ENCODE measurements around the gene GMDS.

Gene GMDS

GRCh38 chr6:2182251-2182650 is 63.2 kb downstream of the GMDS start:
- H3K9me3 ChIP-seq (ENCODE audit: control extremely low read depth in 1 of 5, control insufficient read depth in 4 of 5, insufficient read depth in 2 of 5, low read depth in 1 of 5, low read length in 4 of 5): peaks cover 0 to 11% (median 2%) of the 10 kb centered on the region in 5 experiments
- POLR2A ChIA-PET: no interaction called here
- CTCF ChIA-PET: interaction anchor here (0.7 to 2.6 kb wide), 4 partner anchors 10 to 289 kb away, joined by 3 to 9 read pairs (median 3); no protein-coding TSS in a partner anchor
- no peaks in the 10 kb centered on the region for H3K27me3 ChIP-seq (replicated peaks in 2 of 5; ENCODE audit: control insufficient read depth in 4 of 5, insufficient read depth in 5 of 5, low read length in 4 of 5)
- no peak for DNase-seq
- H3K4me3 ChIP-seq (ENCODE audit: control insufficient read depth in 1 of 7, extremely low read depth in 1 of 7, insufficient read depth in 4 of 7, low read depth in 2 of 7, low read length in 6 of 7): no peak overlapping the region
- peaks cover 0 to 17% (median 6%) of the 10 kb centered on the region in 4 experiments for H3K4me1 ChIP-seq (ENCODE audit: control extremely low read depth in 1 of 4, control insufficient read depth in 4 of 4, insufficient read depth in 4 of 4, low read length in 3 of 4)
- WGBS (ENCODE audit: insufficient coverage): no CpG with 5 or more reads among the region's 1 CpG
- no peak overlapping the region for H3K27ac ChIP-seq (ENCODE audit: insufficient read depth in 1 of 2, low read depth in 1 of 2, low read length in 2 of 2, poor library complexity in 1 of 2, severe bottlenecking in 2 of 2)
- H3K36me3 ChIP-seq (ENCODE audit: control insufficient read depth in 4 of 4, insufficient read depth in 4 of 4, low read length in 3 of 4): no peaks in the 10 kb centered on the region

DNA sequence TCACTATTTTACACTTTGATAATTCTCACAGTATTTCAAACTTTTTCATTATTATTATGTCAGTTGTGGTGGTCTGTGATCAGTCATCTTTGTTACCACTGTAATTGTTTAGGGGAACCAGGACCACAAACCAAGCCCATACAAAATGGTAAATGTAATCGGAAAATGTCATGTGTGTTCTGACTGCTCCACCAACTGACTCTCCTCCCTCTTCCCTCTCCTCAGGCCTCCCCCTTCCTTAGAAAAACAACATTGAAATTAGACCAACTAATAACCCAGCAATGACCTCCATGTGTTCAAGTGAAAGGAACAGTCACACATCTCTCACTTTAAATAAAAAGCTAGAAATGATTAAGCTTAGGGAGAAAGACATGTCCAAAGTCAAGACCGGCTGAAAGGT is 63.8 kb downstream of the GMDS start:
- DNase-seq: no peak
- H3K4me3 ChIP-seq (ENCODE audit: control insufficient read depth in 1 of 7, extremely low read depth in 1 of 7, insufficient read depth in 4 of 7, low read depth in 2 of 7, low read length in 6 of 7): no peak overlapping the region
- ChIA-PET CTCF (interaction anchor here (0.9 to 2.6 kb wide), 3 partner anchors 10 to 74 kb away, joined by 3 to 9 read pairs (median 3); no protein-coding TSS in a partner anchor), POLR2A (no interaction called here)
- peaks cover 0 to 11% (median 2%) of the 10 kb centered on the region in 5 experiments for H3K9me3 ChIP-seq (ENCODE audit: control extremely low read depth in 1 of 5, control insufficient read depth in 4 of 5, insufficient read depth in 2 of 5, low read depth in 1 of 5, low read length in 4 of 5)
- H3K27ac ChIP-seq (ENCODE audit: insufficient read depth in 1 of 2, low read depth in 1 of 2, low read length in 2 of 2, poor library complexity in 1 of 2, severe bottlenecking in 2 of 2): no peak overlapping the region
- H3K4me1 ChIP-seq (ENCODE audit: control extremely low read depth in 1 of 4, control insufficient read depth in 4 of 4, insufficient read depth in 4 of 4, low read length in 3 of 4): peaks cover 0 to 20% (median 7%) of the 10 kb centered on the region in 4 experiments
- no peaks in the 10 kb centered on the region for H3K36me3 ChIP-seq (ENCODE audit: control insufficient read depth in 4 of 4, insufficient read depth in 4 of 4, low read length in 3 of 4)
- WGBS (ENCODE audit: insufficient coverage): 100% methylated on average over 1 of the region's 2 CpGs
- H3K27me3 ChIP-seq (replicated peaks in 2 of 5; ENCODE audit: control insufficient read depth in 4 of 5, insufficient read depth in 5 of 5, low read length in 4 of 5): no peaks in the 10 kb centered on the region

GRCh38 chr6:2179950-2180349 is 65.5 kb downstream of the GMDS start:
- ChIA-PET POLR2A (no interaction called here), CTCF (interaction anchor here (2.6 kb wide), 1 partner anchor 12 kb away, joined by 9 read pairs; no protein-coding TSS in a partner anchor)
- no peak overlapping the region for H3K4me3 ChIP-seq (ENCODE audit: control insufficient read depth in 1 of 7, extremely low read depth in 1 of 7, insufficient read depth in 4 of 7, low read depth in 2 of 7, low read length in 6 of 7)
- no peaks in the 10 kb centered on the region for H3K36me3 ChIP-seq (ENCODE audit: control insufficient read depth in 4 of 4, insufficient read depth in 4 of 4, low read length in 3 of 4)
- H3K27me3 ChIP-seq (replicated peaks in 2 of 5; ENCODE audit: control insufficient read depth in 4 of 5, insufficient read depth in 5 of 5, low read length in 4 of 5): no peaks in the 10 kb centered on the region
- H3K4me1 ChIP-seq (ENCODE audit: control extremely low read depth in 1 of 4, control insufficient read depth in 4 of 4, insufficient read depth in 4 of 4, low read length in 3 of 4): peaks cover 2 to 34% (median 11%) of the 10 kb centered on the region in 4 experiments
- peaks cover 0 to 11% (median 2%) of the 10 kb centered on the region in 5 experiments for H3K9me3 ChIP-seq (ENCODE audit: control extremely low read depth in 1 of 5, control insufficient read depth in 4 of 5, insufficient read depth in 2 of 5, low read depth in 1 of 5, low read length in 4 of 5)
- no peak overlapping the region for H3K27ac ChIP-seq (ENCODE audit: insufficient read depth in 1 of 2, low read depth in 1 of 2, low read length in 2 of 2, poor library complexity in 1 of 2, severe bottlenecking in 2 of 2)
- no peak for DNase-seq

GRCh38 chr6:2179241-2179640 is 66.2 kb downstream of the GMDS start:
- CTCF ChIA-PET: interaction anchor here (1.1 kb wide), 1 partner anchor 56 kb away, joined by 3 read pairs; no protein-coding TSS in a partner anchor
- WGBS (ENCODE audit: insufficient coverage): no CpG with 5 or more reads among the region's 1 CpG
- Histone ChIP-seq H3K36me3 (ENCODE audit: control insufficient read depth in 4 of 4, insufficient read depth in 4 of 4, low read length in 3 of 4) (no peaks in the 10 kb centered on the region), H3K27ac (ENCODE audit: insufficient read depth in 1 of 2, low read depth in 1 of 2, low read length in 2 of 2, poor library complexity in 1 of 2, severe bottlenecking in 2 of 2) (no peak overlapping the region), H3K4me1 (ENCODE audit: control extremely low read depth in 1 of 4, control insufficient read depth in 4 of 4, insufficient read depth in 4 of 4, low read length in 3 of 4) (peaks cover 2 to 36% (median 14%) of the 10 kb centered on the region in 4 experiments), H3K4me3 (ENCODE audit: control insufficient read depth in 1 of 7, extremely low read depth in 1 of 7, insufficient read depth in 4 of 7, low read depth in 2 of 7, low read length in 6 of 7) (no peak overlapping the region), H3K27me3 (replicated peaks in 2 of 5; ENCODE audit: control insufficient read depth in 4 of 5, insufficient read depth in 5 of 5, low read length in 4 of 5) (no peaks in the 10 kb centered on the region), H3K9me3 (ENCODE audit: control extremely low read depth in 1 of 5, control insufficient read depth in 4 of 5, insufficient read depth in 2 of 5, low read depth in 1 of 5, low read length in 4 of 5) (peaks cover 0 to 11% (median 2%) of the 10 kb centered on the region in 5 experiments)
- POLR2A ChIA-PET: no interaction called here
- peak; percentile 17 to 92 (median 80) for DNase-seq

DNA sequence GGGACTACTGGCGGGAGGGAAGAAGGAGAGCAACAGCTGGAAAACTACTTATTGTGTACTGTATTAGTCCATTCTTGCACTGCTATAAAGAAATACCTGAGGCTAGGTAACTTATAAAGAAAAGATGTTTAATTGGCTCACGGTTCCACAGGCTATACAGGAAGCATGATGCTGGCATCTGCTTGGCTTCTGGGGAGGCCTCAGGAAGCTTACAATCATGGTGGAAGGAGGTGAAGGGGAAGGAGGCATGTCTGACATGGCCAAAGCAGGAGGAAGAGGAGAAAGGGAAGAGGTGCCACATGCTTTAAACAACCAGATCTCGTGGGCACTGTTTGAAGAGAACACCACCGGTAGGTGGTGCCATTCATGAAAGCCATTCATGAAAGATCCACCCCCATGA is 67.3 kb downstream of the GMDS start:
- DNase-seq: no peak
- Histone ChIP-seq H3K27me3 (replicated peaks in 2 of 5; ENCODE audit: control insufficient read depth in 4 of 5, insufficient read depth in 5 of 5, low read length in 4 of 5) (no peaks in the 10 kb centered on the region), H3K36me3 (ENCODE audit: control insufficient read depth in 4 of 4, insufficient read depth in 4 of 4, low read length in 3 of 4) (no peaks in the 10 kb centered on the region), H3K4me3 (ENCODE audit: control insufficient read depth in 1 of 7, extremely low read depth in 1 of 7, insufficient read depth in 4 of 7, low read depth in 2 of 7, low read length in 6 of 7) (no peak overlapping the region), H3K9me3 (ENCODE audit: control extremely low read depth in 1 of 5, control insufficient read depth in 4 of 5, insufficient read depth in 2 of 5, low read depth in 1 of 5, low read length in 4 of 5) (peaks cover 0 to 11% (median 2%) of the 10 kb centered on the region in 5 experiments), H3K27ac (ENCODE audit: insufficient read depth in 1 of 2, low read depth in 1 of 2, low read length in 2 of 2, poor library complexity in 1 of 2, severe bottlenecking in 2 of 2) (no peak overlapping the region), H3K4me1 (ENCODE audit: control extremely low read depth in 1 of 4, control insufficient read depth in 4 of 4, insufficient read depth in 4 of 4, low read length in 3 of 4) (peaks cover 2 to 42% (median 19%) of the 10 kb centered on the region in 4 experiments)
- POLR2A ChIA-PET: no interaction called here
- CTCF ChIA-PET: interaction anchor here (1.1 kb wide), 1 partner anchor 55 kb away, joined by 3 read pairs; no protein-coding TSS in a partner anchor
- 95% methylated on average over 2 of the region's 4 CpGs for WGBS (ENCODE audit: insufficient coverage)

DNA sequence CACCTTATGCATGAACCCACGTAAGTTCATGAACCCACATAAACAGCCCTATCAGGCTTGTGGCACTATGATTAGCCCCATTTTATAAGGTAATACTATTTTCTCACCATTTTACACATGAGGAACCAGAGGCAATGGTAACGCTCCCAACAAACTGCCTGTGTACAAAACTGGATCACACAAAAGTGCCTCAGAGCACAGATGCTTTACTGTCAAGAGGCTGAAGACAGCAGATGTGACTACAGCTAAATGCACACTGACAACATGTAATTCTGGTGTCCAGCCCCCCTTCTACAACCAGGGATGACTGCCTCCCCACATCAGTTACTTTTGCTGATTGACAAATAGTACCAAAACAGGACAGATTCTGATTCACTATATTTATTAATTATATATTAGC is 69.6 kb downstream of the GMDS start:
- DNase-seq: no peak
- Histone ChIP-seq H3K4me1 (ENCODE audit: control extremely low read depth in 1 of 4, control insufficient read depth in 4 of 4, insufficient read depth in 4 of 4, low read length in 3 of 4) (peaks cover 2 to 55% (median 26%) of the 10 kb centered on the region in 4 experiments), H3K27ac (ENCODE audit: insufficient read depth in 1 of 2, low read depth in 1 of 2, low read length in 2 of 2, poor library complexity in 1 of 2, severe bottlenecking in 2 of 2) (no peak overlapping the region), H3K9me3 (ENCODE audit: control extremely low read depth in 1 of 5, control insufficient read depth in 4 of 5, insufficient read depth in 2 of 5, low read depth in 1 of 5, low read length in 4 of 5) (peaks cover 0 to 11% (median 2%) of the 10 kb centered on the region in 5 experiments), H3K4me3 (ENCODE audit: control insufficient read depth in 1 of 7, extremely low read depth in 1 of 7, insufficient read depth in 4 of 7, low read depth in 2 of 7, low read length in 6 of 7) (no peak overlapping the region), H3K36me3 (ENCODE audit: control insufficient read depth in 4 of 4, insufficient read depth in 4 of 4, low read length in 3 of 4) (no peaks in the 10 kb centered on the region), H3K27me3 (replicated peaks in 2 of 5; ENCODE audit: control insufficient read depth in 4 of 5, insufficient read depth in 5 of 5, low read length in 4 of 5) (no peaks in the 10 kb centered on the region)
- 92% methylated on average over 2 of the region's 2 CpGs for WGBS (ENCODE audit: insufficient coverage)
- CTCF ChIA-PET: interaction anchor here (0.9 to 1.7 kb wide), 3 partner anchors 16 to 48 kb away, joined by 3 to 4 read pairs (median 4); no protein-coding TSS in a partner anchor
- POLR2A ChIA-PET: interaction anchor here (0.6 kb wide), 1 partner anchor 13 kb away, joined by 3 read pairs; no protein-coding TSS in a partner anchor

DNA sequence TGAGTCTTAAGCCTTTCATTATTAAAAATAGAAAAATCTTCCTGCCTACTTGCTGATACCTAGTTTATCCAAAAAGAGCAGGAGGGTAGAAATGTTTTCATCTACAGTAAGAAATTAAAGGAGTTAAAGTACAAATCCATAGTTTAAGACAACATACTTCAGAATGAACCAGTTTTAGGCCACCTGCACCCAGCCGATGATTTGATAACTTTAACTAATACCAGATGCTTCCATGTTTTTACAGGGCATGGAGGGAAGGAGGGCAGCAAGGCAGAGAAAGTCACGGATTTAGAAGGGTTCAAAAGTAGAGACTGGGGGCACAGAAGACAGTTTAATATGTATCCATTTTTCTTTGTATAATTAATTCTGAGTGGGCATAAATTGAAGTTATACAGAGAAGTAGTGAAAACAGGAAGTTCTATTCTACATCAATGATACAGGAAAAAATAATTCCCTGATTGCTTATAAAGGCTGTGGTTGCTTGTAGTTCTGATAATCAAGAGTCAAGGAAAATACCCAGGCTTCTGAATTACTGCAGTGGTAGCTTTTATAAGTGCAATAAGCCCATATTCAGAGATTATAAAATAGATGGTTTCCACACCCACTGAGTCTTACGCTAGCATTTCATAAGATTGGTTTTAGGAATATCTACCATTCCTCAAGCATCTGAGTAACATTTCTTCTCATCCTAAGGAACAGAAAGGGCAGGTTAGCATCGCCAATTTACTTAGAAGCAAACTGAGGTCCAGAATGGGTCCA is 72.0 kb downstream of the GMDS start:
- ChIA-PET POLR2A (no interaction called here), CTCF (no interaction called here)
- H3K27me3 ChIP-seq (replicated peaks in 2 of 5; ENCODE audit: control insufficient read depth in 4 of 5, insufficient read depth in 5 of 5, low read length in 4 of 5): no peaks in the 10 kb centered on the region

More for the DNA sequence above, 72.0 kb downstream of the GMDS start:
- Histone ChIP-seq H3K9me3 (ENCODE audit: control extremely low read depth in 1 of 5, control insufficient read depth in 4 of 5, insufficient read depth in 2 of 5, low read depth in 1 of 5, low read length in 4 of 5) (peaks cover 0 to 10% (median 2%) of the 10 kb centered on the region in 5 experiments), H3K27ac (ENCODE audit: insufficient read depth in 1 of 2, low read depth in 1 of 2, low read length in 2 of 2, poor library complexity in 1 of 2, severe bottlenecking in 2 of 2) (no peak overlapping the region), H3K4me3 (ENCODE audit: control insufficient read depth in 1 of 7, extremely low read depth in 1 of 7, insufficient read depth in 4 of 7, low read depth in 2 of 7, low read length in 6 of 7) (no peak overlapping the region), H3K4me1 (ENCODE audit: control extremely low read depth in 1 of 4, control insufficient read depth in 4 of 4, insufficient read depth in 4 of 4, low read length in 3 of 4) (peaks cover 0 to 46% (median 22%) of the 10 kb centered on the region in 4 experiments), H3K36me3 (ENCODE audit: control insufficient read depth in 4 of 4, insufficient read depth in 4 of 4, low read length in 3 of 4) (no peaks in the 10 kb centered on the region)
- WGBS (ENCODE audit: insufficient coverage): 100% methylated on average over 1 of the region's 4 CpGs
- DNase-seq: peak in 2 of 3 donors; percentile 38 to 63

All from common myeloid progenitor, CD34-positive (primary cell).